MCF 10A (cell line): ENCODE results near the gene ZNF423. TPM values are rescaled to one million over a fixed set of nuclear protein-coding genes. Genes with fewer than 3 reads are reported as not detected.

Experiments used
- BruUV-seq: library from RNA; stranded (reverse); fragments of 400-500 nt; replicated peaks from 2 replicates; lab custom pipeline; 2021; lab: Mats Ljungman, UMichigan
- CTCF ChIA-PET: fragments of 300-600 bp; sonication (Branson Sonifier 250); formaldehyde crosslinking; extraction: SDS; loops from one replicate; lab custom pipeline; 2021; ENCODE audit warnings: antibody characterized with exemption, inconsistent platforms; lab: Yijun Ruan, JAX
- POLR2A ChIA-PET: fragments of 300-600, 350-650 bp; sonication (Branson Sonifier 250); formaldehyde crosslinking; extraction: SDS; loops from one replicate; lab custom pipeline; 2020; ENCODE audit warnings: antibody characterized with exemption, inconsistent platforms; lab: Yijun Ruan, JAX
- DNase-seq: peaks from one replicate; pipeline ENCODE4 v3.0.0-alpha.2; 2018; ENCODE audit not compliant: unreplicated experiment
- H3K27ac Mint-ChIP-seq: one replicate; pipeline ENCODE4 v1.8.0; 2022; ENCODE audit warnings: mild to moderate bottlenecking, low read depth, mixed read lengths; ENCODE audit not compliant: unreplicated experiment
- H3K27me3 Mint-ChIP-seq: one replicate; pipeline ENCODE4 v1.8.0; 2022; ENCODE audit warnings: mixed read lengths; ENCODE audit not compliant: insufficient read depth, unreplicated experiment
- H3K36me3 Mint-ChIP-seq: one replicate; pipeline ENCODE4 v1.8.0; 2022; ENCODE audit warnings: mild to moderate bottlenecking, moderate library complexity, mixed read lengths; ENCODE audit not compliant: insufficient read depth, unreplicated experiment
- H3K4me1 Mint-ChIP-seq: one replicate; pipeline ENCODE4 v1.8.0; 2022; ENCODE audit warnings: mixed read lengths; ENCODE audit not compliant: insufficient read depth, unreplicated experiment
- H3K4me3 Mint-ChIP-seq: one replicate; pipeline ENCODE4 v1.8.0; 2022; ENCODE audit warnings: mild to moderate bottlenecking, moderate library complexity, mixed read lengths; ENCODE audit not compliant: unreplicated experiment
- H3K9me3 Mint-ChIP-seq: one replicate; pipeline ENCODE4 v1.8.0; 2022; ENCODE audit warnings: mixed read lengths; ENCODE audit not compliant: unreplicated experiment
- intact Hi-C: fragments of 100-400 bp; cut with micrococcal nuclease; formaldehyde crosslinking; loops from 2 replicates; pipeline ENCODE4 v1.14.1; 2022
- total RNA-seq: library from RNA; stranded (reverse); gene quantifications from 2 replicates; pipeline ENCODE4 v1.2.3, GENCODE V29; 2022
- TF ChIP-seq, protein P1 (sequence below): fragments of 200-600 bp; IDR thresholded peaks from one replicate; pipeline ENCODE4 v1.8.0; 2022; ENCODE audit warnings: antibody characterized with exemption, mild to moderate bottlenecking; ENCODE audit not compliant: unreplicated experiment

Gene ZNF423
- total RNA-seq, 1 experiment from 2014 or later = not detected

GRCh38 chr16:49821156-49821555 lies 34.8 kb downstream of the ZNF423 start:
- TF ChIP-seq, protein P1, sequence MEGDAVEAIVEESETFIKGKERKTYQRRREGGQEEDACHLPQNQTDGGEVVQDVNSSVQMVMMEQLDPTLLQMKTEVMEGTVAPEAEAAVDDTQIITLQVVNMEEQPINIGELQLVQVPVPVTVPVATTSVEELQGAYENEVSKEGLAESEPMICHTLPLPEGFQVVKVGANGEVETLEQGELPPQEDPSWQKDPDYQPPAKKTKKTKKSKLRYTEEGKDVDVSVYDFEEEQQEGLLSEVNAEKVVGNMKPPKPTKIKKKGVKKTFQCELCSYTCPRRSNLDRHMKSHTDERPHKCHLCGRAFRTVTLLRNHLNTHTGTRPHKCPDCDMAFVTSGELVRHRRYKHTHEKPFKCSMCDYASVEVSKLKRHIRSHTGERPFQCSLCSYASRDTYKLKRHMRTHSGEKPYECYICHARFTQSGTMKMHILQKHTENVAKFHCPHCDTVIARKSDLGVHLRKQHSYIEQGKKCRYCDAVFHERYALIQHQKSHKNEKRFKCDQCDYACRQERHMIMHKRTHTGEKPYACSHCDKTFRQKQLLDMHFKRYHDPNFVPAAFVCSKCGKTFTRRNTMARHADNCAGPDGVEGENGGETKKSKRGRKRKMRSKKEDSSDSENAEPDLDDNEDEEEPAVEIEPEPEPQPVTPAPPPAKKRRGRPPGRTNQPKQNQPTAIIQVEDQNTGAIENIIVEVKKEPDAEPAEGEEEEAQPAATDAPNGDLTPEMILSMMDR = no peak
- BruUV-seq = no TSS peak
- Mint-ChIP-seq H3K4me1 (no peaks in the 10 kb centered on the region), H3K9me3 (no peaks in the 10 kb centered on the region), H3K27me3 (peaks cover 40% of the 10 kb centered on the region), H3K27ac (no peak overlapping the region), H3K4me3 (no peak overlapping the region), H3K36me3 (no peaks in the 10 kb centered on the region)
- no peak for DNase-seq
- CTCF ChIA-PET = interaction anchor here (0.7 to 1.4 kb wide), 3 partner anchors 17 to 246 kb away, joined by 3 to 5 read pairs (median 3); no protein-coding TSS in a partner anchor
- POLR2A ChIA-PET = no interaction called here
- intact Hi-C loops = no loop called here

- Mint-ChIP-seq H3K4me3 (no peak overlapping the region), H3K36me3 (no peaks in the 10 kb centered on the region), H3K9me3 (no peaks in the 10 kb centered on the region), H3K4me1 (no peaks in the 10 kb centered on the region), H3K27me3 (peaks cover 17% of the 10 kb centered on the region), H3K27ac (no peak overlapping the region)
- DNase-seq = no peak
- ChIA-PET CTCF (no interaction called here), POLR2A (no interaction called here)
- no TSS peak for BruUV-seq
- intact Hi-C loops = no loop called here
- TF ChIP-seq, protein P1 = no peak
These were observed 38.0 kb downstream of the ZNF423 start for GRCh38 chr16:49817754-49818507.

- Mint-ChIP-seq H3K9me3 (no peaks in the 10 kb centered on the region), H3K27me3 (peaks cover 17% of the 10 kb centered on the region), H3K27ac (no peak overlapping the region), H3K36me3 (no peaks in the 10 kb centered on the region), H3K4me3 (no peak overlapping the region), H3K4me1 (no peaks in the 10 kb centered on the region)
- ChIA-PET POLR2A (no interaction called here), CTCF (no interaction called here)
- intact Hi-C loops = no loop called here
- TF ChIP-seq, protein P1 = no peak
- no peak for DNase-seq
- no TSS peak for BruUV-seq
These were observed 39.0 kb downstream of the ZNF423 start for GRCh38 chr16:49816875-49817274.

DNA sequence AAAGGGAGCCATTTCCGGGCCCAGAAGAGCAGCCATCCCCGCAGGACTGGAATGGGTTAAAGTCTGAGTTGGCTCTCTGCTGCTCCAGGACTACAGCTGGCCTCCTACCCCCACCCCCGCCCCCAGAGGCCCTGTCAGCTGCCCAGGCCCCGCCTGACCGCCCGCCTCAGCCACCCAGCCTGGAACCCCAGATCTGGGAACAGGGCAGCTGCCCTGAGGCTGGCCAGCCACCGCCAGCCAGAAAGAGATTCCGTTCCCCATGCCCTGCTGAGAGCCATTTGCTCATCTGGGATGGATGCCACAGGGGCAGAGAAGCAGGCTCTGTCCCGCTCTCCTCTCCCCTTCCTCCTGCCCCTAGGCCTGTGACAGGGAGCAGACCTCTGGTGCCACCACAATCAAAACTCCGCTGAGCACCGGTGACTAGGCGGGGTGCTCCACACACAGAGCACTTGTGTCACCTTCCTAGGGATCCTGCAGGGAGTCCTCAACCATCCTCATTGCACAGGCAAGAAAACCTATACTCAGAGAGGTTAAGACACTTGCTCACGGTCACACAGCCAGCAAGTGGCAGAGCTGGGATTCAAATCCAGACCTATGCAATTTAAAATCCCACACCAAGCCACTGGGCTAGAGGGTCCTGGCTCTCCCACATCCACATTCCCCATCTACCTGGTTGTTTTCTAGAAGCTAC lies 44.1 kb downstream of the ZNF423 start:
- Mint-ChIP-seq H3K4me1 (no peaks in the 10 kb centered on the region), H3K9me3 (no peaks in the 10 kb centered on the region), H3K4me3 (no peak overlapping the region), H3K36me3 (no peaks in the 10 kb centered on the region), H3K27me3 (peaks cover 1% of the 10 kb centered on the region), H3K27ac (no peak overlapping the region)
- POLR2A ChIA-PET = no interaction called here
- intact Hi-C loops = no loop called here
- TF ChIP-seq, protein P1 = no peak
- BruUV-seq = no TSS peak
- CTCF ChIA-PET = no interaction called here
- no peak for DNase-seq
